ENCODE results near the gene LRMDA. TPM values are rescaled to one million over a fixed set of nuclear protein-coding genes. Genes with fewer than 3 reads are reported as not detected.

LRMDA gene
- total and polyA plus RNA-seq, 2 of the 8 experiments (the other 6 are each of a cell fraction or from before 2014, with no cell fraction given), result 0.86 to 2.8 TPM

GRCh38 chr10:76139431-76139830, 708.0 kb downstream of the LRMDA start (continued):
- TF ChIP-seq RNF2 (IDR thresholded peaks at IDR 0.05; ENCODE audit: borderline replicate concordance, low read depth, low read length, missing control alignments, poor library complexity, severe bottlenecking) (no peak), SAP30 (IDR thresholded peaks at IDR 0.05; ENCODE audit: insufficient read depth, insufficient replicate concordance, low read length) (no peak), EGR1 (IDR thresholded peaks at IDR 0.05; ENCODE audit: borderline replicate concordance, low read depth, low read length) (no peak), ASH2L (IDR thresholded peaks at IDR 0.05; ENCODE audit: low read length) (no peak), POLR2AphosphoS5 (IDR thresholded peaks at IDR 0.05; ENCODE audit: low read depth, low read length) (no peak)
